OCI-M2 (cell line): ENCODE measurements around the gene MAP6.
"Not testable (repeated sequence)": the region's sequence is repeated elsewhere in the genome, so short reads cannot be mapped to it uniquely, and the experiment has no call there.

Source experiments
- DNase-seq: peaks from one replicate; lab custom pipeline; 2025; ENCODE audit not compliant: unreplicated experiment; lab: John Stamatoyannopoulos, UW

Gene MAP6

GRCh38 chr11:75668451-75669297 is at the start of gene MAP6:
TSS of gene MAP6 (minus strand) at chr11:75669038. CDS start at chr11:75668369, 669 bp downstream.
- DNase-seq, result no peak

GRCh38 chr11:75717608-75718418 is 49.0 kb upstream of the MAP6 start, which contains the start of gene MOGAT2:
TSS of gene MOGAT2 (plus strand) at chr11:75717838. CDS start at chr11:75717889, 51 bp downstream.
- no peak for DNase-seq

GRCh38 chr11:75716659-75717058 is 47.8 kb upstream of the MAP6 start:
- DNase-seq, result no peak

GRCh38 chr11:75715688-75716087 is 46.9 kb upstream of the MAP6 start:
- no peak for DNase-seq

GRCh38 chr11:75714211-75714610 is 45.4 kb upstream of the MAP6 start:
- peak; percentile 24 for DNase-seq

GRCh38 chr11:75706260-75706729 is 37.5 kb upstream of the MAP6 start:
- DNase-seq, result peak; percentile 35

- DNase-seq, result no peak
These were observed 36.7 kb upstream of the MAP6 start for GRCh38 chr11:75705541-75705940.

GRCh38 chr11:75703695-75704237 is 34.9 kb upstream of the MAP6 start:
- no peak for DNase-seq

GRCh38 chr11:75700940-75701339 is 32.1 kb upstream of the MAP6 start:
- no peak for DNase-seq

- DNase-seq, result no peak
These were observed 29.2 kb upstream of the MAP6 start for GRCh38 chr11:75697906-75698581.

- no peak for DNase-seq
These were observed 23.0 kb upstream of the MAP6 start for GRCh38 chr11:75691804-75692203.

GRCh38 chr11:75689863-75690609 is 21.2 kb upstream of the MAP6 start:
- no peak for DNase-seq

GRCh38 chr11:75683856-75684255 is 15.0 kb upstream of the MAP6 start:
- DNase-seq, result not testable (repeated sequence)

- no peak for DNase-seq
These were observed 10.7 kb upstream of the MAP6 start for GRCh38 chr11:75679566-75679965.

- DNase-seq, result no peak
These were observed 9.9 kb upstream of the MAP6 start for GRCh38 chr11:75678620-75679259.

- no peak for DNase-seq
These were observed 9.1 kb upstream of the MAP6 start for GRCh38 chr11:75677909-75678308.

GRCh38 chr11:75677275-75677674 is 8.4 kb upstream of the MAP6 start:
- DNase-seq, result no peak

- no peak for DNase-seq
These were observed 5.2 kb upstream of the MAP6 start for GRCh38 chr11:75673977-75674582.

- no peak for DNase-seq
These were observed 897 bp downstream of the MAP6 start for GRCh38 chr11:75667831-75668450.
